ENCODE data around the gene HLA-B. TPM values are rescaled to one million over a fixed set of nuclear protein-coding genes. Genes with fewer than 3 reads are reported as not detected.

The HLA-B gene
- total and polyA plus RNA-seq, 4 donors = 341 to 864 (median 417) TPM

- Histone ChIP-seq H3K36me3 (ENCODE audit: control insufficient read depth in 4 of 4, insufficient read depth in 3 of 4, low read depth in 1 of 4, low read length in 3 of 4) (peaks cover 2 to 9% (median 7%) of the 10 kb centered on the region in 4 donors), H3K4me3 (ENCODE audit: low read depth in 1 of 3, low read length in 3 of 3) (no peak overlapping the region), H3K27ac (ENCODE audit: low read depth in 1 of 2, low read length in 2 of 2) (no peak overlapping the region), H3K27me3 (ENCODE audit: control insufficient read depth in 4 of 4, insufficient read depth in 4 of 4, low read length in 3 of 4) (no peaks in the 10 kb centered on the region), H3K9me3 (ENCODE audit: control insufficient read depth in 4 of 4, low read length in 3 of 4) (no peaks in the 10 kb centered on the region), H3K4me1 (ENCODE audit: control insufficient read depth in 4 of 4, insufficient read depth in 4 of 4, low read length in 3 of 4) (peaks cover under 1 to 15% (median 7%) of the 10 kb centered on the region in 4 donors), H3K9ac (ENCODE audit: low read depth in 1 of 2, low read length in 2 of 2) (no peak overlapping the region)
- DNase-seq (ENCODE audit: low spot score) = no peak
- no peak for TF ChIP-seq RXRA (IDR thresholded peaks at IDR 0.05)
- no peak for TF ChIP-seq JUND (IDR thresholded peaks at IDR 0.05)
- TF ChIP-seq TAF1 (conservative IDR thresholded peaks at IDR 0.05) = no peak
- TF ChIP-seq SP1 (IDR thresholded peaks at IDR 0.05) = no peak
- no peak for TF ChIP-seq EGR1 (IDR thresholded peaks at IDR 0.05; ENCODE audit: low read depth in 2 of 2)
- no peak for TF ChIP-seq HNF4A (conservative IDR thresholded peaks at IDR 0.05)
- TF ChIP-seq FOXA1 (IDR thresholded peaks at IDR 0.05) = no peak
- 65% methylated on average over 8 of the region's 8 CpGs for WGBS
Measured at GRCh38 chr6:31352310-31352682, 4.7 kb downstream of the HLA-B start.

GRCh38 chr6:31351401-31352309 lies 5.3 kb downstream of the HLA-B start:
- no peak for DNase-seq (ENCODE audit: low spot score)
- Histone ChIP-seq H3K4me1 (ENCODE audit: control insufficient read depth in 4 of 4, insufficient read depth in 4 of 4, low read length in 3 of 4) (peaks cover 0 to 14% (median 6%) of the 10 kb centered on the region in 4 donors), H3K9ac (ENCODE audit: low read depth in 1 of 2, low read length in 2 of 2) (no peak overlapping the region), H3K27ac (ENCODE audit: low read depth in 1 of 2, low read length in 2 of 2) (no peak overlapping the region), H3K9me3 (ENCODE audit: control insufficient read depth in 4 of 4, low read length in 3 of 4) (no peaks in the 10 kb centered on the region), H3K36me3 (ENCODE audit: control insufficient read depth in 4 of 4, insufficient read depth in 3 of 4, low read depth in 1 of 4, low read length in 3 of 4) (peaks cover 2 to 9% (median 7%) of the 10 kb centered on the region in 4 donors), H3K27me3 (ENCODE audit: control insufficient read depth in 4 of 4, insufficient read depth in 4 of 4, low read length in 3 of 4) (no peaks in the 10 kb centered on the region), H3K4me3 (ENCODE audit: low read depth in 1 of 3, low read length in 3 of 3) (no peak overlapping the region)
- TF ChIP-seq TAF1 (conservative IDR thresholded peaks at IDR 0.05) = no peak
- 58% methylated on average over 8 of the region's 8 CpGs for WGBS

- no peak overlapping the region for H3K27ac ChIP-seq (ENCODE audit: low read depth in 1 of 2, low read length in 2 of 2)
- H3K27me3 ChIP-seq (ENCODE audit: control insufficient read depth in 4 of 4, insufficient read depth in 4 of 4, low read length in 3 of 4) = no peaks in the 10 kb centered on the region
- TF ChIP-seq FOXA1 (IDR thresholded peaks at IDR 0.05) = no peak
- TF ChIP-seq HNF4G (IDR thresholded peaks at IDR 0.05) = no peak
- no peak for TF ChIP-seq TAF1 (conservative IDR thresholded peaks at IDR 0.05)
- no peak for TF ChIP-seq RXRA (IDR thresholded peaks at IDR 0.05)
- TF ChIP-seq RAD21 (IDR thresholded peaks at IDR 0.05) = no peak
- no peak for TF ChIP-seq CTCF (IDR thresholded peaks at IDR 0.05; ENCODE audit: low read depth, low read length, missing input control)
- TF ChIP-seq JUND (IDR thresholded peaks at IDR 0.05) = no peak
- no peak for TF ChIP-seq MAX (IDR thresholded peaks at IDR 0.05)
- TF ChIP-seq NR2F2 (IDR thresholded peaks at IDR 0.05) = no peak
- TF ChIP-seq ZBTB33 (IDR thresholded peaks at IDR 0.05) = no peak
- no peak for TF ChIP-seq ATF3 (IDR thresholded peaks at IDR 0.05)
- no peak for TF ChIP-seq REST (IDR thresholded peaks at IDR 0.05)
- no peak for TF ChIP-seq SP1 (IDR thresholded peaks at IDR 0.05)
- TF ChIP-seq YY1 (IDR thresholded peaks at IDR 0.05) = no peak
- TF ChIP-seq EGR1 (IDR thresholded peaks at IDR 0.05; ENCODE audit: low read depth in 2 of 2) = no peak
- H3K4me3 ChIP-seq (ENCODE audit: low read depth in 1 of 3, low read length in 3 of 3) = no peak overlapping the region
- peaks cover 2 to 9% (median 7%) of the 10 kb centered on the region in 4 donors for H3K36me3 ChIP-seq (ENCODE audit: control insufficient read depth in 4 of 4, insufficient read depth in 3 of 4, low read depth in 1 of 4, low read length in 3 of 4)
- 53% methylated on average over 3 of the region's 3 CpGs for WGBS
- H3K9ac ChIP-seq (ENCODE audit: low read depth in 1 of 2, low read length in 2 of 2) = no peak overlapping the region
- H3K9me3 ChIP-seq (ENCODE audit: control insufficient read depth in 4 of 4, low read length in 3 of 4) = no peaks in the 10 kb centered on the region
- DNase-seq (ENCODE audit: low spot score) = no peak
- peaks cover 0 to 14% (median 6%) of the 10 kb centered on the region in 4 donors for H3K4me1 ChIP-seq (ENCODE audit: control insufficient read depth in 4 of 4, insufficient read depth in 4 of 4, low read length in 3 of 4)
Measured at GRCh38 chr6:31351033-31351380, 6.0 kb downstream of the HLA-B start.

Measured in liver (tissue), 9 donors.